CD4-positive, alpha-beta T cell (primary cell): ENCODE results near the gene SPRTN. TPM values are rescaled to one million over a fixed set of nuclear protein-coding genes. Genes with fewer than 3 reads are reported as not detected.

Source experiments
- ATAC-seq: fragments of 200-7000 bp; cut with Tn5 transposase; one replicate; pipeline ENCODE4 v1.10.0; 2022; ENCODE audit warnings: mild to moderate bottlenecking; ENCODE audit not compliant: poor library complexity
- CTCF ChIA-PET: fragments of 350-600 bp; sonication (Branson Sonifier 250); formaldehyde crosslinking; loops from one replicate; lab custom pipeline; 2021; ENCODE audit warnings: antibody characterized with exemption, inconsistent platforms; lab: Charles Lee
- POLR2A ChIA-PET: fragments of 350-600 bp; sonication (Branson Sonifier 250); formaldehyde crosslinking; loops from one replicate; lab custom pipeline; 2021; ENCODE audit warnings: antibody characterized with exemption, inconsistent platforms; lab: Charles Lee
- DNase-seq, 14 experiments: peaks; one replicate each; pipeline ENCODE4 v3.0.0-alpha.2; 2013 to 2020; ENCODE audit warnings: mixed read lengths in 2 of 14
- H3K27ac ChIP-seq, 2 donors: one replicate each; pipeline versions ENCODE4 v1.5.1 to v1.7.0; 2013; ENCODE audit warnings: low read length in 2 of 2, low read depth in 1 of 2, mild to moderate bottlenecking in 1 of 2
- H3K27me3 ChIP-seq, 2 experiments: 1 replicate in 1 of 2; 2 replicates in 1 of 2; pipeline versions ENCODE4 v1.6.1 to v1.7.0; 2013; ENCODE audit warnings: low read length in 2 of 2, control low read depth in 1 of 2, mild to moderate bottlenecking in 1 of 2, moderate library complexity in 1 of 2; ENCODE audit not compliant: insufficient read depth in 2 of 2, control insufficient read depth in 1 of 2
- H3K36me3 ChIP-seq: one replicate; pipeline ENCODE4 v1.6.1; 2013; ENCODE audit warnings: low read length, control low read depth; ENCODE audit not compliant: insufficient read depth
- H3K4me1 ChIP-seq: one replicate; pipeline ENCODE4 v1.6.1; 2013; ENCODE audit warnings: low read length, control low read depth; ENCODE audit not compliant: insufficient read depth
- H3K4me3 ChIP-seq: one replicate; pipeline ENCODE4 v1.5.1; 2013; ENCODE audit warnings: mild to moderate bottlenecking, low read length, moderate library complexity
- H3K9me3 ChIP-seq, 2 experiments: 1 replicate in 1 of 2; 2 replicates in 1 of 2; pipeline versions ENCODE4 v1.6.1 to v1.7.0; 2013; ENCODE audit warnings: low read length in 2 of 2, mild to moderate bottlenecking in 2 of 2, control low read depth in 1 of 2, moderate library complexity in 1 of 2; ENCODE audit not compliant: control insufficient read depth in 1 of 2, insufficient read depth in 1 of 2
- H3K27ac Mint-ChIP-seq: one replicate; pipeline ENCODE4 v1.8.0; 2020; ENCODE audit warnings: mixed read lengths
- H3K27me3 Mint-ChIP-seq: one replicate; pipeline ENCODE4 v1.8.0; 2021; ENCODE audit warnings: mixed read lengths
- H3K36me3 Mint-ChIP-seq: one replicate; pipeline ENCODE4 v1.8.0; 2021; ENCODE audit warnings: low read depth, mixed read lengths
- H3K4me1 Mint-ChIP-seq: one replicate; pipeline ENCODE4 v1.8.0; 2021; ENCODE audit warnings: low read depth, mixed read lengths
- H3K4me3 Mint-ChIP-seq: one replicate; pipeline ENCODE4 v1.8.0; 2020; ENCODE audit warnings: mild to moderate bottlenecking, mixed read lengths
- H3K9me3 Mint-ChIP-seq: one replicate; pipeline ENCODE4 v1.8.0; 2020; ENCODE audit warnings: mixed read lengths
- CTCF ChIP-seq: fragments of 200-600 bp; IDR thresholded peaks from one replicate; pipeline ENCODE4 v1.8.0; 2022; ENCODE audit warnings: antibody characterized with exemption, mild to moderate bottlenecking
- intact Hi-C, 2 experiments: fragments of 100-400 bp; cut with DNase I in 1 of 2; cut with micrococcal nuclease in 1 of 2; formaldehyde crosslinking; loops; one replicate each; pipeline versions ENCODE4 v1.15.1 to v1.9.0; 2023 to 2025; cut with DNase I, micrococcal nuclease
- total RNA-seq, 174 experiments: library from RNA in 2 of 174; stranded (reverse) in 2 of 174; gene quantifications; one replicate each; pipeline ENCODE4 v1.2.3 and lab custom pipeline; 2021 to 2026

Gene SPRTN
- total RNA-seq, 2 experiments from 2014 or later = 27.7 to 30.9 TPM

- H3K27ac ChIP-seq = no peak overlapping the region
- POLR2A ChIA-PET = no interaction called here
- H3K27ac Mint-ChIP-seq = no peak overlapping the region
- no peak overlapping the region for H3K4me3 ChIP-seq
- DNase-seq (no peak), ATAC-seq (no peak)
- no peaks in the 10 kb centered on the region for H3K4me1 Mint-ChIP-seq
- H3K27me3 Mint-ChIP-seq = no peaks in the 10 kb centered on the region
- H3K36me3 Mint-ChIP-seq = no peaks in the 10 kb centered on the region
- intact Hi-C loops = no loop called here
- H3K36me3 ChIP-seq = no peaks in the 10 kb centered on the region
- no peaks in the 10 kb centered on the region for H3K9me3 ChIP-seq
- no peak overlapping the region for H3K4me3 Mint-ChIP-seq
- H3K27me3 ChIP-seq = no peaks in the 10 kb centered on the region
- CTCF ChIA-PET = no interaction called here
- H3K9me3 Mint-ChIP-seq = no peaks in the 10 kb centered on the region
- no peaks in the 10 kb centered on the region for H3K4me1 ChIP-seq
- no peak for TF ChIP-seq CTCF
Measured at GRCh38 chr1:231310391-231310934, 27.6 kb upstream of the SPRTN start.

- intact Hi-C loops = no loop called here
- ATAC-seq (no peak), DNase-seq (no peak)
- ChIA-PET POLR2A (interaction anchor here (0.6 kb wide), 1 partner anchor 25 kb away, joined by 3 read pairs; no protein-coding TSS in a partner anchor), CTCF (no interaction called here)
- H3K9me3 Mint-ChIP-seq = no peaks in the 10 kb centered on the region
- no peak overlapping the region for H3K27ac Mint-ChIP-seq
- H3K27me3 Mint-ChIP-seq = no peaks in the 10 kb centered on the region
- no peak for TF ChIP-seq CTCF
- Histone ChIP-seq H3K27ac (no peak overlapping the region), H3K27me3 (no peaks in the 10 kb centered on the region), H3K4me1 (no peaks in the 10 kb centered on the region), H3K9me3 (no peaks in the 10 kb centered on the region), H3K36me3 (no peaks in the 10 kb centered on the region), H3K4me3 (no peak overlapping the region)
- no peaks in the 10 kb centered on the region for H3K4me1 Mint-ChIP-seq
- no peaks in the 10 kb centered on the region for H3K36me3 Mint-ChIP-seq
- no peak overlapping the region for H3K4me3 Mint-ChIP-seq
Measured at GRCh38 chr1:231311720-231312431, 26.2 kb upstream of the SPRTN start.

GRCh38 chr1:231312432-231312788 lies 25.7 kb upstream of the SPRTN start:
- Histone ChIP-seq H3K4me3 (no peak overlapping the region), H3K4me1 (no peaks in the 10 kb centered on the region), H3K27ac (no peak overlapping the region), H3K9me3 (no peaks in the 10 kb centered on the region), H3K27me3 (no peaks in the 10 kb centered on the region), H3K36me3 (no peaks in the 10 kb centered on the region)
- no peak for ATAC-seq
- H3K4me3 Mint-ChIP-seq = no peak overlapping the region
- H3K9me3 Mint-ChIP-seq = no peaks in the 10 kb centered on the region
- H3K36me3 Mint-ChIP-seq = no peaks in the 10 kb centered on the region
- CTCF ChIA-PET = no interaction called here
- no peaks in the 10 kb centered on the region for H3K27me3 Mint-ChIP-seq
- POLR2A ChIA-PET = interaction anchor here (0.6 kb wide), 1 partner anchor 25 kb away, joined by 3 read pairs; no protein-coding TSS in a partner anchor
- TF ChIP-seq CTCF = no peak
- DNase-seq = no peak
- no peak overlapping the region for H3K27ac Mint-ChIP-seq
- no peaks in the 10 kb centered on the region for H3K4me1 Mint-ChIP-seq
- intact Hi-C loops = no loop called here
